A549 (cell line): ENCODE measurements around the gene LIMCH1. TPM values are rescaled to one million over a fixed set of nuclear protein-coding genes. Genes with fewer than 3 reads are reported as not detected.
A peak's percentile ranks its signal among the peaks of the same experiment; 100 is the strongest.
"Not testable (repeated sequence)": the region's sequence is repeated elsewhere in the genome, so short reads cannot be mapped to it uniquely, and the experiment has no call there.

ENCODE experiments used
- ATAC-seq, 2 experiments: fragments of 200-7000 bp in 1 of 2; fragments of >200 bp in 1 of 2; cut with Nextera tagmentation in 1 of 2; cut with Tn5 transposase in 1 of 2; 3 replicates each; pipeline versions ENCODE4 v1.8.0 to v1.9.1; 2018 to 2020; ENCODE audit warnings: mild to moderate bottlenecking in 1 of 2, moderate library complexity in 1 of 2
- CTCF ChIA-PET: fragments of 300-600 bp; sonication (Branson Sonifier 250); formaldehyde crosslinking; extraction: SDS; loops from one replicate; lab custom pipeline; 2021; ENCODE audit warnings: antibody characterized with exemption, inconsistent platforms; lab: Yijun Ruan, JAX
- POLR2A ChIA-PET: fragments of 350-600 bp; formaldehyde crosslinking; extraction: SDS; loops from one replicate; lab custom pipeline; 2021; ENCODE audit warnings: antibody characterized with exemption, inconsistent platforms; lab: Yijun Ruan, JAX
- DNase-seq, 2 experiments: peaks; one replicate each; pipeline versions ENCODE4 v3.0.0 to v3.0.0-alpha.2; 2011 to 2016; ENCODE audit warnings: low read depth in 1 of 2, low spot score in 1 of 2
- FAIRE-seq: peaks from 2 replicates; lab custom pipeline; 2011; peaks lifted over from hg19 to GRCh38; lab: Jason Lieb, UNC
- H3K27ac ChIP-seq, 2 experiments: fragments of >200 bp; sonication (Bioruptor Twin); formaldehyde crosslinking; 3 replicates each; pipeline ENCODE4 v1.5.1; 2016 to 2017
- H3K4me1 ChIP-seq: fragments of >200 bp; sonication (Bioruptor Twin); formaldehyde crosslinking; 3 replicates; pipeline ENCODE4 v1.6.1; 2016
- H3K4me2 ChIP-seq: fragments of >200 bp; sonication (Bioruptor Twin); formaldehyde crosslinking; 3 replicates; pipeline ENCODE4 v1.6.1; 2016
- H3K4me3 ChIP-seq: fragments of >200 bp; sonication (Bioruptor Twin); formaldehyde crosslinking; 3 replicates; pipeline ENCODE4 v1.5.1; 2016
- H3K9me3 ChIP-seq: fragments of >200 bp; sonication (Bioruptor Twin); formaldehyde crosslinking; 3 replicates; pipeline ENCODE4 v1.6.1; 2016
- CBX2 ChIP-seq: fragments of 200-600 bp; sonication (generic); IDR thresholded peaks from 2 replicates; pipeline ENCODE4 v1.6.1; 2016; ENCODE audit warnings: low read depth, mild to moderate bottlenecking, borderline replicate concordance
- CBX8 ChIP-seq: fragments of 200-600 bp; sonication (generic); IDR thresholded peaks from 2 replicates; pipeline ENCODE4 v1.6.1; 2016
- CHD4 ChIP-seq: fragments of 200-600 bp; sonication (generic); IDR thresholded peaks from 2 replicates; pipeline ENCODE4 v1.6.1; 2016; ENCODE audit warnings: antibody characterized with exemption, mild to moderate bottlenecking, borderline replicate concordance
- EHMT2 ChIP-seq: fragments of 200-600 bp; sonication (generic); IDR thresholded peaks from 2 replicates; pipeline ENCODE4 v1.6.1; 2016; ENCODE audit warnings: antibody characterized with exemption, low read depth, mild to moderate bottlenecking, moderate library complexity
- FOSL2 ChIP-seq, 2 experiments: fragments of 450-650 bp in 1 of 2; fragments of >200 bp in 1 of 2; sonication (Bioruptor Twin) in 1 of 2; formaldehyde crosslinking; IDR thresholded peaks; 2 replicates each; pipeline versions ENCODE4 v1.5.0 to v1.6.1; 2016 to 2020; ENCODE audit warnings: mild to moderate bottlenecking in 1 of 2, moderate library complexity in 1 of 2
- HOXB5 ChIP-seq: fragments of 250-450 bp; sonication (Bioruptor Pico); IDR thresholded peaks from 2 replicates; pipeline ENCODE4 v1.5.0; 2020; ENCODE audit warnings: mild to moderate bottlenecking, moderate library complexity
- KDM1A ChIP-seq: fragments of 200-600 bp; sonication (generic); IDR thresholded peaks from 2 replicates; pipeline ENCODE4 v1.6.1; 2016; ENCODE audit warnings: low read depth, mild to moderate bottlenecking
- KDM5A ChIP-seq: fragments of 200-600 bp; sonication (generic); IDR thresholded peaks from 2 replicates; pipeline ENCODE4 v1.6.1; 2016; ENCODE audit warnings: antibody characterized with exemption, mild to moderate bottlenecking
- MAFK ChIP-seq: fragments of 450-650 bp; IDR thresholded peaks from 2 replicates; pipeline ENCODE4 v1.6.1; 2014; ENCODE audit not compliant: partially characterized antibody
- MAZ ChIP-seq: fragments of 150-350 bp; IDR thresholded peaks from 2 replicates; pipeline ENCODE4 v1.6.1; 2014; ENCODE audit warnings: antibody characterized with exemption, low read depth, low read length, borderline replicate concordance
- POLR2A ChIP-seq: IDR thresholded peaks from 2 replicates; pipeline ENCODE4 v1.6.1; 2012; ENCODE audit warnings: mild to moderate bottlenecking, low read length
- RCOR1 ChIP-seq: fragments of 150-350 bp; IDR thresholded peaks from 2 replicates; pipeline ENCODE4 v1.6.1; 2014; ENCODE audit warnings: antibody characterized with exemption, low read length, low read depth
- SREBF2 ChIP-seq: fragments of 450-650 bp; IDR thresholded peaks from 2 replicates; pipeline ENCODE4 v1.6.1; 2014; ENCODE audit warnings: mild to moderate bottlenecking, moderate library complexity
- ZNF302 ChIP-seq: fragments of 250-450 bp; sonication (Bioruptor Pico); IDR thresholded peaks from 2 replicates; pipeline ENCODE4 v1.9.0; 2021; ENCODE audit warnings: inconsistent platforms, mild to moderate bottlenecking, moderate library complexity
- ZSCAN20 ChIP-seq: fragments of 250-450 bp; sonication (Bioruptor Pico); IDR thresholded peaks from 2 replicates; pipeline ENCODE4 v1.8.0; 2022; ENCODE audit warnings: mild to moderate bottlenecking, moderate library complexity
- WGBS: methylation state at CpG from one replicate; pipeline ENCODE4 v1.1.6; 2017; ENCODE audit errors: missing lambda C conversion rate; 5-methylcytosine and 5-hydroxymethylcytosine counted together
- polyA plus RNA-seq, 4 experiments: library from polyadenylated mRNA; depleted of rRNA in 3 of 4; stranded (reverse); fragments of >200 nt; fragmentation: RNase III in 1 of 4; extraction: RNeasy Plus Mini Kit Qiagen cat#74134 plus additional on column Dnase treatment in 1 of 4; gene quantifications; 2 replicates in 3 of 4; 3 replicates in 1 of 4; pipeline ENCODE4 v1.2.3, GENCODE V29; 2011 to 2017
- TF ChIP-seq, protein P1 (sequence below): IDR thresholded peaks from 2 replicates; pipeline ENCODE4 v1.6.1; 2012
- TF ChIP-seq, protein P2 (sequence below): fragments of 450-650 bp; IDR thresholded peaks from 2 replicates; pipeline ENCODE4 v1.6.1; 2014; ENCODE audit warnings: antibody characterized with exemption
- TF ChIP-seq, protein P3 (sequence below): fragments of >200 bp; sonication (Bioruptor Twin); formaldehyde crosslinking; IDR thresholded peaks from 3 replicates; pipeline ENCODE4 v1.5.1; 2016

The LIMCH1 gene
- polyA plus RNA-seq, 2 of the 4 experiments (the other 2 are of a cell fraction) = 52.9 to 88.9 TPM

DNA sequence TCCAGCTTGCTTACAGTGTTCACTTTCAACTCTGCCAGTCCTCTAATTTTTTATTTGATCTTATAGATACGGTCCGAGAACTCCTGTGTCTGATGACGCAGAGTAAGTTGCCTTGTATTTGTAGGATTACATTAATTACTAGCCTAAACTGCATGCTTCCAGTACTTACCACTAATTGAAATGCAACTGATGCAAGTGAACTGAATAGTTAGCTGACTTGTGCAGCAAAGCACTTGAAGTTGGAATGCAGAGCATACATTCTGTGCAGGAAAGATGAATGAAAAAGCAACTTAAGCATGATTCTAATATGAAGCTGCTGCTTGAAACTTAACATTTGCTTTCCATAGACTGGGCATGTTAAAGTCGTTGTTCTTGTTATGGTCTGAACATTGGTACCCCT lies 100.9 kb downstream of the LIMCH1 start:
- Histone ChIP-seq H3K27ac (no peak overlapping the region), H3K4me1 (peaks cover 20% of the 10 kb centered on the region), H3K9me3 (no peaks in the 10 kb centered on the region), H3K4me2 (no peak overlapping the region), H3K4me3 (no peak overlapping the region)
- TF ChIP-seq RCOR1 = no peak
- ChIA-PET CTCF (interaction anchor here (1.2 kb wide), 1 partner anchor 23 kb away, joined by 3 read pairs; no protein-coding TSS in a partner anchor), POLR2A (no interaction called here)
- FAIRE-seq (no peak), ATAC-seq (no peak), DNase-seq (no peak)
- WGBS = 79% methylated on average over 4 of the region's 4 CpGs

DNA sequence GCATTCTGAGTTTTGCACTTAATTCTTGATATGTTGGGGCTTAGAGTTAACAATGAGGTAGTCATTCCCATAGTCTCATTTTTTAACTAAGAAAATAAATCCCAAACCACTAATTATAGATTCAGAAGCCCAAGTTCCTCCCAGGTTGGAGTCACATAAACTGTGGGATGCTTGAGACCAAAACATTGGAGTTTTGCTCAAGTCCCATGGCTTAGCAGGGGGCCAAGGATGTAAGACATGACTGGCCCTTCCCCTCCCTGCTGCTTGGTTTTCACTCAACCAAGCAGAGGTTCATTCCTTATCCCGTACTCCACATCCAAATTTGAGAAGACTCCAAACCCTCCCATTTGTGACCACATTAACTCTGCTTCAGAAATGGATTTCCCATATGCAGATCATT lies 101.3 kb downstream of the LIMCH1 start:
- DNase-seq (no peak), ATAC-seq (no peak), FAIRE-seq (no peak)
- no peak overlapping the region for H3K4me2 ChIP-seq
- H3K9me3 ChIP-seq = no peaks in the 10 kb centered on the region
- no peak for TF ChIP-seq POLR2A
- no peak for TF ChIP-seq HOXB5 (CRISPR knock-in tag)
- TF ChIP-seq, protein P1, sequence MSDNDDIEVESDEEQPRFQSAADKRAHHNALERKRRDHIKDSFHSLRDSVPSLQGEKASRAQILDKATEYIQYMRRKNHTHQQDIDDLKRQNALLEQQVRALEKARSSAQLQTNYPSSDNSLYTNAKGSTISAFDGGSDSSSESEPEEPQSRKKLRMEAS = no peak
- TF ChIP-seq ZNF302 (CRISPR knock-in tag) = no peak
- TF ChIP-seq MAZ = no peak
- TF ChIP-seq CBX2 = no peak
- TF ChIP-seq, protein P2, sequence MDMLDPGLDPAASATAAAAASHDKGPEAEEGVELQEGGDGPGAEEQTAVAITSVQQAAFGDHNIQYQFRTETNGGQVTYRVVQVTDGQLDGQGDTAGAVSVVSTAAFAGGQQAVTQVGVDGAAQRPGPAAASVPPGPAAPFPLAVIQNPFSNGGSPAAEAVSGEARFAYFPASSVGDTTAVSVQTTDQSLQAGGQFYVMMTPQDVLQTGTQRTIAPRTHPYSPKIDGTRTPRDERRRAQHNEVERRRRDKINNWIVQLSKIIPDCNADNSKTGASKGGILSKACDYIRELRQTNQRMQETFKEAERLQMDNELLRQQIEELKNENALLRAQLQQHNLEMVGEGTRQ = no peak
- no peak for TF ChIP-seq CHD4
- H3K4me3 ChIP-seq = no peak overlapping the region
- peaks cover 20% of the 10 kb centered on the region for H3K4me1 ChIP-seq
- H3K27ac ChIP-seq = no peak overlapping the region
- 82% methylated on average over 1 of the region's 1 CpG for WGBS
- ChIA-PET POLR2A (no interaction called here), CTCF (interaction anchor here (1.2 kb wide), 1 partner anchor 22 kb away, joined by 3 read pairs; no protein-coding TSS in a partner anchor)

DNA sequence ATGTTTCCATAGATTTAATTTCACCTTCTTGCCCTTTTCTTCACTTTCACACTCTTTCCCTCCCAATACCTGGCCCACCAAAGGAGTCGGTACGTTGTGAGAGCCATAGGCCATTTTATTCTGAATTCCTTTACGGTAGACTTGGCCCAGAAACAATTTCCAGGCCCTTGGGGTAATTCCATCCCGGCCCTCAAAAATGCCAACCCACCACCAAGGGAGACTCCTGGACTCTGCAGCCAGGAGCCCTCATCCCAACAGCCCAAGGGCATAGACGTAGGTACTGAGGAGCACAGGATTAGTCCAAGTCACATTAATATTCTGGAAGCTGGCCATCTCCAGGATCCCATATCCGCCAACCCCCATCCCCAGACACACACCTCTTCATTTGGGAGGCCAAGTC lies 102.9 kb downstream of the LIMCH1 start:
- Histone ChIP-seq H3K4me2 (no peak overlapping the region), H3K9me3 (no peaks in the 10 kb centered on the region), H3K27ac (peak overlapping the region in 1 of 2 experiments; percentile 25; a peak in 1 of 6 replicates), H3K4me3 (no peak overlapping the region)
- ATAC-seq (no peak), FAIRE-seq (no peak)
- ChIA-PET POLR2A (no interaction called here), CTCF (no interaction called here)
- WGBS = 73% methylated on average over 5 of the region's 6 CpGs
- TF ChIP-seq EHMT2 (no peak), MAFK (no peak), CBX8 (no peak), ZSCAN20 (CRISPR knock-in tag) (no peak), KDM5A (no peak), SREBF2 (no peak), KDM1A (no peak), FOSL2 (IDR thresholded peaks at IDR 0.05) (no peak), FOSL2 (CRISPR knock-in tag; IDR thresholded peaks at IDR 0.05) (no peak)
- TF ChIP-seq, protein P2 = no peak
- TF ChIP-seq, protein P3, sequence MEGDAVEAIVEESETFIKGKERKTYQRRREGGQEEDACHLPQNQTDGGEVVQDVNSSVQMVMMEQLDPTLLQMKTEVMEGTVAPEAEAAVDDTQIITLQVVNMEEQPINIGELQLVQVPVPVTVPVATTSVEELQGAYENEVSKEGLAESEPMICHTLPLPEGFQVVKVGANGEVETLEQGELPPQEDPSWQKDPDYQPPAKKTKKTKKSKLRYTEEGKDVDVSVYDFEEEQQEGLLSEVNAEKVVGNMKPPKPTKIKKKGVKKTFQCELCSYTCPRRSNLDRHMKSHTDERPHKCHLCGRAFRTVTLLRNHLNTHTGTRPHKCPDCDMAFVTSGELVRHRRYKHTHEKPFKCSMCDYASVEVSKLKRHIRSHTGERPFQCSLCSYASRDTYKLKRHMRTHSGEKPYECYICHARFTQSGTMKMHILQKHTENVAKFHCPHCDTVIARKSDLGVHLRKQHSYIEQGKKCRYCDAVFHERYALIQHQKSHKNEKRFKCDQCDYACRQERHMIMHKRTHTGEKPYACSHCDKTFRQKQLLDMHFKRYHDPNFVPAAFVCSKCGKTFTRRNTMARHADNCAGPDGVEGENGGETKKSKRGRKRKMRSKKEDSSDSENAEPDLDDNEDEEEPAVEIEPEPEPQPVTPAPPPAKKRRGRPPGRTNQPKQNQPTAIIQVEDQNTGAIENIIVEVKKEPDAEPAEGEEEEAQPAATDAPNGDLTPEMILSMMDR = no peak
- TF ChIP-seq, all 56 proteins: peak for 0
- DNase-seq = no peak
- H3K4me1 ChIP-seq = peaks cover 20% of the 10 kb centered on the region

DNA sequence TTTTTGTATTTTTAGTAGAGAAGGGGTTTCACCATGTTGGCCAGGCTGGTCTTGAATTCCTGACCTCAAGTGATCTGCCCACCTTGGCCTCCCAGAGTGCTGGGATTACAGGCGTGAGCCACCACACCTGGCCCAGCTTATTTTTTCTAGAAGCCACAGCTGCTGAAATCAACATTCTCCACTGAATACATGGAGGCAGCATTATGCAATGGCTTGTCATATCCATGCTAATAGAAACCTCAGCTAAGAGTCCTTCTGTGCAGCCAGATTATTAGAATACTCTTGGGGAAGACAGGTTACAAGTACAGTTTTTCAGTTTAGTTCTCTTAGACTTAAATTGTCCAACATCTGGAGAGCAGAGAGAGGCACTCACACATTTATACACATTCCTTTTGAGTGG lies 104.8 kb downstream of the LIMCH1 start:
- CTCF ChIA-PET = interaction anchor here (2.7 kb wide), 1 partner anchor 19 kb away, joined by 12 read pairs; no protein-coding TSS in a partner anchor
- not testable (repeated sequence) for FAIRE-seq
- WGBS = 91% methylated on average over 1 of the region's 1 CpG

More for the DNA sequence above, 104.8 kb downstream of the LIMCH1 start:
- POLR2A ChIA-PET, H3K4me2 ChIP-seq, ATAC-seq, DNase-seq, H3K9me3 ChIP-seq, H3K4me3 ChIP-seq, H3K27ac ChIP-seq: not testable (repeated sequence)
- H3K4me1 ChIP-seq = peaks cover 20% of the 10 kb centered on the region
